Stimulated activated CD8-positive, alpha-beta memory T cell treated with anti-CD3 and anti-CD28 coated beads, Interleukin-7, amount 100 ng/mL, for 4 hours (primary cell): ENCODE data around the gene MRPS6.

Source experiments
- DNase-seq, 2 donors: peaks; one replicate each; pipeline ENCODE4 v3.0.0-alpha.2; 2020; ENCODE audit warnings: low read depth in 2 of 2

The MRPS6 gene

DNA sequence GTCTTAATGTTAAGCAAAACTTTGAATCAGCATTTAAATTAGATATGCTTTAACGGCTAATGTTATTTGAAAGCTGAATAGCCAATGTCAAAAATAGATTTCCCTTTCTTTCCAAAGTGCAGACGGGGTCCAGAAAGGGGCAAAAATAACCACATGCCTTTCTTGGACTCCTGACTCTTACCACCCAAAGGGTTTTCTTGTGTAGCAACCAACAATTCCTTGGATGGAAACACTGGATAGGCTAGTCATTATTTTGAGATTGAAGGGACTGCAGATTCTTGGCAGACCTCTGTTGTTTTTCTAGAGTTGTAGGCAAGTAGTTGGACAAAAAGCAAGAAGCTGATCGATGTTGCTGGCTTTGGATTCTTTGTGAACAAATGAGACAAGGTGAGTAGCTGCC, 107.0 kb downstream of the MRPS6 start:
- no peak for DNase-seq

DNA sequence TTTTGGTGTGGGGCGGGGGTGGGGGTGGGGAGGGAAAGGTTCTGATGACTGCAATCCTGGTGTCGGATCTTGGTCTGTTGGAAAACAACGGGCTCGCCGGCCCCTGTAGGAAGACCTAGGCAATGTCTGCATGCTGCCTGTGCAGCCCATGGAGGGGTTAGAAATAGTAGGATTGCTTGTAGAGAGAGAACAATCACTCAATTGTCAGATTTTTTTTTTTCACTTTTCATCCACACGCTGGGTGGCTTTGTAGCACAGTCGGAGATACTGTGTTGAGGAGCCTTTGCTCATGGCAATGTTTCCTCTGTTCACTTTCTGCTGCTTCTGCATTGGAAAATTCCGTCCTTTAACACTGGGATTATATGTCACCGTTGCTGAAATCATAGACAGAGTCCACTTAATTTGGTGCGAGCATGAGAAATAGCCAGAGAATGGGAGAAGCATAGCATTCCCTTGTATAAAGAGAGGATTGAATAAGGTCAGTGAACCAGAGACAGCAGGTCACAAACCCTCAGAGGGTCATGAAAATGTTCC, 107.5 kb downstream of the MRPS6 start:
- no peak for DNase-seq

DNA sequence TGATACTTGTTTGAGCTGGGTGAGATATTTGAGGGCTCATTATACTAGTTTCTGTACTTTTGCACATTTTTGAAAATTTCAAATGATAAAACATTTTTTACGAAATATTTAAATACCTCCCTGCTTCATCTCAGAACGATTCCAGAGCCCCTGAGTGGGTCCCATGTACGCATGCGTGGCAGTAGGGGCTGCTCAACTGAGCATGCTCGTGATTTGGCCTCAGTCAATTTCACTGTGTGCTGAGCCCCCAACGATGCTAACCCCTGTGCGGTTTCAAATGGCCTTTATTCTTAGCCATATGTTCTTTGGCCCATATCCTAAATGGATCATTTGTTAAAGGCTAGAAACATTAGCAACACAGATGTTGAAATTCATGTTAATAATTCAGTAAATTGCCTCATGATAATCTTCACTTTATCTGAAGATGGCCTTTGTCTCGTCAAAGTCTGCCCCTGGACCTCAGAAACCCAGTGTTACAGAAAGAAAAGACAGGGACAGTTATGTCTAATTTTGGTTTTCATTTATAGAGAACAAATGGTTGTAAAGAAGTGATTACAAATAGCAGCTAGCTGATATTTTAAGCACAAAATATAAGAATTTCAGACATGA, 108.2 kb downstream of the MRPS6 start:
- DNase-seq, result no peak

DNA sequence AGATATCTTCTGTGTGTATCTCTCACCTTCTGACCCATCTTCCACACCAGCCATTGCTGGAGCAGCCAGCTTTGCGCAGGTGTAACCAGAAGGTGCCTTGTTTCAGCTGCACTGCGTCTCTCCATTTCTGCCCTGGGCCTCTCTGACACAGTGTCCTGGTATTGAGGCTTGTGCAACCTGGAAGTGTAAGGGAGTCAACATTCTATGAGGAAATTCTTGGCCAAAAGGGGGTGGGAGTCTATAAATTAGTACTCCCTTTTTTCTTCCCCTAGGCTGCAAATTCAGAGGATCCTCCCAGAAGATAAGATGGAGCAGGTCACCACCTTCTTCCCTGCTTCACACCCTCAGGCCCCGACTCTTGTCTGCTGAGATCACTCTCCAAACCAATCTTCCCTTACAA, 109.1 kb downstream of the MRPS6 start:
- no peak for DNase-seq

DNA sequence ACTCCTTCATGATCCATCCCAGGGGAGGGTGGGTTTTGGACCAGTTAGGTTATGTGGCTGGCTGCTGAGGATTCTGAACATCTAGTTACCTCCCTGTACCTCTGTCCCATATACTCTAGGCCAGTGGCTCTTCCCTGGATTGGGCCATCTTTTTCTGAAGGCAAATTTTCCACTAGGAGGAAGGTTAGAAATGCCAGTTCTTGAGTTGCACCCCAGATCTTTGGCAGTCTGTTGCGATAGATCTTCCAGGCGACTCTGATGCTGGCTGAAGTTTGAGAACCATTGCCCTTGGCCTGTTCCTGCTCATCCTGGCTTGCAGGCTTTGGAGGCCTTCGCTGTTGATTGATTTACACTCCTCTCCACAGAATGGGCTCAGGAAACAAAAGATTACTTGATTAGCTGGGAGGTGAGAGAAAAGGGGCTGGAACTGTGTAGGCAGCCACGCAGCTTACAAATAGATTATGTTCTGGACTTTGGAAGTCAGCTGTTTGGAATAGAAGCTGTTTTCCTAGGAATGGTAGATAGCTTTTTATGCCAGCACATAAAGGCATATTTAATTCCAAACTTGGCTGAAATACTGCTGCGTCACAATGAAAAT, 110.1 kb downstream of the MRPS6 start:
- no peak for DNase-seq

DNA sequence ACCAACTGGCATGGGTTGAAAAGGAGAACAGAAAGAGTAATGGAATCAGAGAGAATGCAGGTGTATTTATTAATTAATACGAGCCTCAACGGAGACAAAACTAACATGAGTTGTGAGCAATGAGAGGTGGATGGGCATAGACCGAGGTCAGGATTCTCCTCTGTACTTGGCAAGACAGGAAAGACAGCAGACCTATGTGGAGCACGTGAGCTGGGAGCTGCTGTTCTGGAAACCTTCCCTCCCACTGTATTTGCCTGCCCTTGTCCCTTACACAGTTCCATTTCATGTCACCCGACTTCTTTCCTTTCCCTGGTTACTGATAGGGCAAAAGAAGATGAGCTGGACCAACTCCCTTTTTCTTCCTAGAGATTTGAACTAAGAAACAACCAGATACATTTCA, 110.9 kb downstream of the MRPS6 start:
- no peak for DNase-seq

DNA sequence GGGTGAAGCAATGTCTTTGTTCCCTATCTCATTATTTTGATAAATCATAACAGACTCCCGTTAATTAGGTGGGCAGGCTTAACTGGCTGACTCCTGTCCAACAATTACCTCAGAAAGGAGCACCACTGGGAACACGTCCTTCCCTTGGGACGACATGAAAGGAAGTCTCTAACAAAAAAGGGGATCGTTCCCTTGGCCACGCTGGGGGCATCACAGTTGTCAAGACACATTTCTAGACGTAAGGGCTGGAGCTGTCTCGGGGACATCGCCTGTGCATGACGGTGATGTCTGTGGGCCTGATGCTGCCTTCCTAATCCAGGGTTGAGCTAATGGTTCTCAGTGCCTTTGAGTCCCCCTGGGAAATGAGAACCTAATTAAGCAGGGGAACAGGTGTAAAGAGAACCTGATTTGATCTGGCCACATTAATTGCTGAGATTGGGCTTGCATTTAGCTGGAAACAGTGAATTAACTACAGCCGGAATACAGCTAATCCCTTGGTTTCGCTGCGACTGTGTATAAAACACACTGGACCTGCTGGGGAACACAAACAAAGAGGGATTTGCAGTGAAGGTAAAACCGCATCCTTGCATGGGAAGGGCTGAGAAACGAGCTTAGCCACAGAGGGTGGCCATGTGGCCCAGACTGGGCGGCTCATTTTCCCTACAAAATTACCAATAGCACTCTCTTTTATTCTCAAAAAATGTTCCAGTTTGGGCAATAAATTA, 111.8 kb downstream of the MRPS6 start:
- DNase-seq, result no peak

DNA sequence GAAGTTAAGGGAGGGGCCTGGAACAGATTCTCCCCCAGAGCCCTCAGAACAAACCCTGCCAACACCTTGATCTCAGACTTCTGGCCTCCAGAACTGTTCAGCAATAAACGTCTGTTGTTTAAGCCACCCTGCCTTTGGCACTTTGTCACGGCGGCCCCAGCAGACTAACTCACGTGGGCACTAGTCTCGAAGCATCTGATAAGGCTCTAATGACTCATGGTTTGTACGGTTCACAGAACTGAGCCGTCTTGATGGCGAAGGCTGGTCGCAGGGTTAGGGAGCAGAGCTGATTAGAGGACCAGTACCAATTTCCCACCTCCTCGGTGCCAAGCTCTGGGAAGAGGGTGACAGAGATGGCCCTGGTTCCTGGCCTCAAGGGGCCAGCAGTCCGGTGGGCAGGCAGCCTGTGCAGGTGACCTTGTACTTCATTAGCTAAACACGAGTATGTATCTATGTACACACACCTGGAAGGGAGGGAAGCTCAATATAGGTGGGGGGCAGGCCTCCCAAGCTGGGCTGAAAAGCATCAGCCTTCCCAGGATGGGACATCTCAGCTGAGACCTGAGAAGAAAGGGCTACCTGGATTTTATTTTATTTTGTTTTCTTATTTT, 112.8 kb downstream of the MRPS6 start:
- no peak for DNase-seq

DNA sequence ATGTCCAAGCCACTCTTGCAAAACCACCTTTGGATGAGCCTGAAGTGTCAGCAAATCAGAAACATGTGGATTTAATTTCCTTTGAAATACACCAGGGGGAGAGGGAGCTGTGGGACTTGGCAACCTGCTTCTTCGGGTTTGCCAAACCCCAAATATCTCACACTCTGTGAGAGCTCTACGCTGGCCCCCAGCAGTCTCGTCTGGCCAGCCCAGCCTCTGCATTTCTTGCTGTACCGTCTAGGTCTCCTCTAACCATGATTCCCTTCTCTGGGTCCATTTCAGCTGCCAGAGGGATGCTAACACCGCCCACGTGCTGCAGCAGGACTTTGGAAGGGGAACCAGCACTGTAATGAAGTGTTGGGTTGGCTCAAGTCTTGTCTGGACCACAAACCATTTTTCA, 114.6 kb downstream of the MRPS6 start:
- no peak for DNase-seq

DNA sequence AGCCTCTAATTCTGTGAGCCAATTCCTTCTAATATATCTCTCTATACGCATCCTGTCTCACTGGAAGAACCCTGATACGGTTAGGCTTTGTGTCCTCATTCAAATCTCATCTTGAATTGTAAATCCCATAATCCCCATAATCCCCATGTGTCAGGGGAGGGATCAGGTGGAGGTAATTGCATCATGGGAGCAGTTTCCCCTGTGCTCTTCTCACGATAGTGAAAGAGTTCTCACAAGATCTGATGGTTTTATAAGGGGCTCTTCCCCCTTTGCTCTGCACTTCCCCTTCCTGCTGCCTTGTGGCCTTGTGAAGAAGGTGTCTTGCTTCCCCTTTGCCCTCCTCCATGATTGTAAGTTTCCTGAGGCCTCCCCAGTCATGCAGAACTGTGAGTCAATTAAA, 116.1 kb downstream of the MRPS6 start:
- no peak for DNase-seq

DNA sequence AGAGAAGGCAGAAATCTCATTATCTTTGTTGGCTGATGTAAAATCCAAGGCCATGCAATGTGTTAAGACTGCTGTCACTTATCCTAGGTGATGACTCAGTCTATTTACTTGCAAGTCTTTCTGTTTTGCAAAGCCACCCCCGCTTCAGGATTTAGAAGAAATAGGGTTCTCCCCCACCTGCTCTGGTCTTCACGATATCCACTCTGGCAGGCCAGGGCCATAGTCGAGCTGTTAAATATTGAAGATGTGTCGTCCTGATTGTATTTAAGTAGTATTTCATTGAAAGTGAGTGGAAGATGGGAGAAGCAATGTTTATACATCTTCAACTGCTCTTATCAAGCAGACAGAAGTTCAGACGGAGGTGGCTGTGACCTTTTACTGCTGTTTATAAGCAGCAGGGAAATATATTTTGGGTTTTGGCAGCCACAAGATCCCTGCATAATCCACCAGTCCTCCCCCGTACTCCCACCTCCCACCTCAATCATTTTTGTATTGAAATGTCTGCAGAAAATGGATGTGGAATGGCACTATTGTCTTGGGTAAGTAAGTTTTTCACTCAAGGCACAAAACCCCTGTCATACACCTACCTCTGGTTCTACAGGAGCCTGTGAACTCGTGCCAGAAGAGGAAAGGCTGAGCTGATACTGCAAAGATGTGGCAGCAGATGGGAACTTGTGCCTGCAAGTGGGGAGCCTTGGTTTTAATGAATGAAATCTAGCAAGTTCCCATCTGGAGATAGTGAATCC, 117.4 kb downstream of the MRPS6 start:
- no peak for DNase-seq

DNA sequence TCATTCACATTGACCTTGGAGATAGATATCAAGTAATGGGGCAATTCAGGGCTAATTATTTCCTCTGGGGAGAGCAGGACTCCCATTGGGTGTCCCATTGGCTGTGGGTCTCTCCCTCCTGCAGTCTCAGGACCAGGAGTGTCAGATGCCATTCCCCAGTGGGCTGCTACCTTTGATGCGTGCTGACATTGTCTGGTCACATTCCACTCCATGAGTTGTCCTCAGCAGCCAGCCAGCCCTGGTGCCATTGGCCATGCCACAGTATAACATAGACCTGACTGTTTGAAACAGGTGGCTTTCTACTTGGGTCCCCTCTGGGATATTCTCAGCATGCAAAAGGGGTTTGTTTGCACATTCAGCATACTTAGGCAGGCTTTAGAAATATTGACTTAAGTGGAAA, 118.5 kb downstream of the MRPS6 start:
- no peak for DNase-seq
